ENCODE data around the gene AGAP1.
"Not testable (repeated sequence)": the region's sequence is repeated elsewhere in the genome, so short reads cannot be mapped to it uniquely, and the experiment has no call there.

The AGAP1 gene

DNA sequence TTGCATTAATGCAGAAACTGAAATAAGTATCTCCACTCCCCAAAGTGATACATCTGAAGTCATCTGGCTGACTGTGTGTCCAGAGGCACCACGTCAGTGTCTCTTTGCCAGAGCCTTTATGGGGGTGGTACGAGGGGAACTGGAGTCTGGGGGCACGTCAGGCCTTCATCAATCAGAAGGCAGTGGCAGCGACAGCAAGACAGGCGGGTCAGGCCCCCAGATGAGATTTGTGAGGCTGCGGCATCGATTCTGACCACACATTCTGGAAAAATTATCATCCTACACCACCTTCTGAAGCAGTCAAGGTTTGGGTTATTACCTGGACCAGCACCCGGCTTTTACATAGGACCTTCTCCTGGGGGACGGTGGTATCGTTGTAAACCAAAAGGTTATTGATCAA is 450.7 kb downstream of the AGAP1 start:
- no peak overlapping the region for H3K27ac ChIP-seq
- TF ChIP-seq CTCF (conservative IDR thresholded peaks at IDR 0.05): no peak

DNA sequence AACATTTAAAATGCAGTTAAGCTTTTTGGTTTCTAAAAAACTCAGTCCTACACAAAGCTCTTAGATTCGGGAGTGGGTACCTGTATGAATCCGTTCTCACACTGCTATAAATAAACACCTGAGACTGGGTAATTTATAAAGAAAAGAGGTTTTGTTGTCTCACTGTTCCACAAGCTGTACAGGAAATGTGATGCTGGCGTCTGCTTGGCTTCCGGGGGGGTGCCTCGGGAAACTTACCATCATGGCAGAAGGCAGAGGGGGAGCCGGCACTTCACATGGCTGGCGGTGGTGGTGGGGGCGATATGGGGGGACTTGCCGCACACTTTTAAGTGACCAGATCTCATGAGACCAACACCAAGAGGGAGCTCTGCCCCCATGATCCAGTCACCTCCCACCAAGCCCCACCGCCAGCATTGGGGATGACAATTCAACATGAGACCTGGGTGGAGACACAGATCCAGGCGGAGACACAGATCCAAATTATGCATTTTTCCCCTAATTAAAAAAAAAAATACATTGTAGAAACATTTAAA is 451.8 kb downstream of the AGAP1 start:
- TF ChIP-seq CTCF (conservative IDR thresholded peaks at IDR 0.05): no peak
- no peak overlapping the region for H3K27ac ChIP-seq

DNA sequence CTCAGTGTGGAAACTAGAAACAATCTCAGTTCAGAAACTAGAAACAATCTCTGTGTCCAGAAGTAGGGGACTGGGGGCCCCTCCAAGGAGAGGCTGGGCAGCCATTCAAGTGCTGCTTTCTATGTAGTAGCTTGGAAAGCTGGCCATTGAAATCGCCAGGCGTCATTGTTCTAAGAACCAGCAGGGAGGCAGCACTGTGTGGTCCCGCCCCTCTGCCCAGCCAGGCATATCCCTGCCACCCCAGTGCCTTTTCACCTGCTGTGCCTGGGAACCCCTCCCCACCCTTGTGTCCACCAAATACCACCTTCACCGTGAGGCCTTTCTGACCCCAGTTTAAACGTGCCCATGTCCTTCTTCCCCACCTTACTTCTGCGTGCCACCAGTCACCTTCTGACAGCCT is 452.7 kb downstream of the AGAP1 start:
- no peak for TF ChIP-seq CTCF (conservative IDR thresholded peaks at IDR 0.05)
- no peak overlapping the region for H3K27ac ChIP-seq

- H3K27ac ChIP-seq: not testable (repeated sequence)
Measured at GRCh38 chr2:235947055-235947454, 453.2 kb downstream of the AGAP1 start.

DNA sequence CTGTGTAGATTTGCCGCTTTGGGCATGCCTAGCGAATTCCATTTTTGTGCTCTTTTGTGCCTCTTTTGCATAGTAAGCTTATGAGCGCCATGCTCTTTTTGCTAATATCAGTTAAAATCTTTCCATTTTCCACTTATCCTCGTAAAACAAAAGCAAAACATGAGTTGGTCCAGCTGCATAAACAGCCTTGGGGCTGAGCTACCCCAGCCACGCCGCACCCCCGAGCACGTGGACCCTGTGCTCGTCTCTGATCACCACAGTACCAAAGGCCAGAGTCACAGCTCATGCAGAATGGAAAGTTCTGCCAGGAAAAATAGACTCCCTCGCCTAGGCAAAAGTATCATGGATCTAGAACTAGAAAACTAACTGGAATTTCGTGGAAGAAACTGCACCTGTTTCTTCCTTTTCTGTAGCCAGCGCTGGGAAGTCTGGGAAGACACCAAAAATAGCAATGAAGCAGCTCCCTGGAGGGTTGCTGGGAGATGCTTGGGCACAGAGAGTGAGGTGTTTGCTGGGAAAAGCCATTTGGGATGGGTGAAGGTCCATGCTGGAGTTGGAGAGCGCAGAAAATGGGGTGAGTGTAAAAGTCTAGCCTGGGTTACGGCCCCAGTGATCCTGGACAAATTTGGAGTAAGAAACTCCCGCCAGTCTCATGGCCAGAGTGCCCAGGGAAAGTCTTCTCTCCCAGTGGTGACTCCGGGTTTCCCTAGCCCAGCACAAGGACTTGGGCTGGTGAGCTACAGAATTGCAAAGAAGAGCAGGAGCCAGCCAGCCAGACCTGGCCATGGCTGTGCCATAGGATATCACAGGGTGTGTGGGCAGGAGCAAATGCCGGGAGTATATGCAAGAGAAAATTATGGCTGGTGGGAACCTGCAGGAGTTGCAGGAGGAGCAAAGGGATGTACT is 456.0 kb downstream of the AGAP1 start:
- H3K27ac ChIP-seq: no peak overlapping the region
- no peak for TF ChIP-seq CTCF (conservative IDR thresholded peaks at IDR 0.05)

DNA sequence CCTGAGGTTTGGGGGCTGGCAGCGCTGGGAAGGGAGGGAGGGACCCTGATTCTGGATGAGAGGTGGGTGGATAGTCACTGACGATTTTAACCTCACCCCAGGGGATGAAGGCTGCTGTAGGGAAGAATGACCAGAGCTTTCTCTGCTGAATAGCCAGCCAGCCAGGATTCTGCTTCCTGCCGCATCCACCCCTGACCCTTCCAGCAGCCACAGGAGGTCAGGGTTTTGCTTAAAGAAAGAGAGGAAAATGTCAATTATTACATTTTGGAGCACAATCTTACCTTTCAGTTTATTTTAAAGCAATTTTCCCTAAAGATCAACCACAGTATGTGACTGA is 456.6 kb downstream of the AGAP1 start:
- TF ChIP-seq CTCF (conservative IDR thresholded peaks at IDR 0.05): no peak
- no peak overlapping the region for H3K27ac ChIP-seq

- no peak for TF ChIP-seq CTCF (conservative IDR thresholded peaks at IDR 0.05)
- no peak overlapping the region for H3K27ac ChIP-seq
Measured at GRCh38 chr2:235951493-235951892, 457.6 kb downstream of the AGAP1 start.

- TF ChIP-seq CTCF (conservative IDR thresholded peaks at IDR 0.05): no peak
- no peak overlapping the region for H3K27ac ChIP-seq
Measured at GRCh38 chr2:235951982-235952381, 458.1 kb downstream of the AGAP1 start.

All from VCaP (cell line).